Effector memory CD8-positive, alpha-beta T cell (primary cell): Measurements from ENCODE around the gene CNGB1.
"Not testable (repeated sequence)": the region's sequence is repeated elsewhere in the genome, so short reads cannot be mapped to it uniquely, and the experiment has no call there.

Experiments
- ATAC-seq: fragments of 150-1000 bp; cut with Tn5 transposase; replicated peaks from 2 replicates; pipeline ENCODE4 v1.10.0; 2021; ENCODE audit warnings: mild to moderate bottlenecking, moderate library complexity
- DNase-seq, 3 experiments: peaks; one replicate each; pipeline ENCODE4 v3.0.0; 2021
- H3K27ac Mint-ChIP-seq, 2 donors: one replicate each; pipeline ENCODE4 v1.8.0; 2022; ENCODE audit warnings: mild to moderate bottlenecking in 2 of 2, mixed read lengths in 2 of 2, moderate library complexity in 2 of 2
- H3K27me3 Mint-ChIP-seq, 2 donors: one replicate each; pipeline ENCODE4 v1.8.0; 2022; ENCODE audit warnings: mixed read lengths in 2 of 2
- H3K36me3 Mint-ChIP-seq: one replicate; pipeline ENCODE4 v1.8.0; 2022; ENCODE audit warnings: mild to moderate bottlenecking, moderate library complexity, mixed read lengths; ENCODE audit not compliant: insufficient read depth
- H3K4me1 Mint-ChIP-seq, 2 donors: one replicate each; pipeline ENCODE4 v1.8.0; 2022; ENCODE audit warnings: low read depth in 2 of 2, mixed read lengths in 2 of 2
- H3K4me3 Mint-ChIP-seq, 2 donors: one replicate each; pipeline ENCODE4 v1.8.0; 2022; ENCODE audit warnings: mild to moderate bottlenecking in 2 of 2, mixed read lengths in 2 of 2, moderate library complexity in 2 of 2
- H3K9me3 Mint-ChIP-seq, 2 donors: one replicate each; pipeline ENCODE4 v1.8.0; 2022; ENCODE audit warnings: mixed read lengths in 2 of 2

The CNGB1 gene

GRCh38 chr16:57865746-57866528 lies 105.0 kb downstream of the CNGB1 start:
- Mint-ChIP-seq H3K9me3 (no peaks in the 10 kb centered on the region), H3K36me3 (no peaks in the 10 kb centered on the region), H3K4me3 (no peak overlapping the region), H3K27ac (no peak overlapping the region), H3K27me3 (peaks cover 11 to 27% of the 10 kb centered on the region in 2 donors), H3K4me1 (no peaks in the 10 kb centered on the region)
- no peak for ATAC-seq
- no peak for DNase-seq

- DNase-seq: no peak
- ATAC-seq: no peak
- Mint-ChIP-seq H3K27me3 (peaks cover 14 to 16% of the 10 kb centered on the region in 2 donors), H3K4me1 (no peaks in the 10 kb centered on the region), H3K4me3 (no peak overlapping the region), H3K27ac (no peak overlapping the region), H3K9me3 (no peaks in the 10 kb centered on the region), H3K36me3 (no peaks in the 10 kb centered on the region)
Measured at GRCh38 chr16:57863434-57864160, 107.3 kb downstream of the CNGB1 start.

GRCh38 chr16:57862698-57863433 lies 108.1 kb downstream of the CNGB1 start:
- DNase-seq: no peak
- H3K4me3 Mint-ChIP-seq: no peak overlapping the region
- no peak for ATAC-seq
- H3K27me3 Mint-ChIP-seq: peaks cover 16 to 20% of the 10 kb centered on the region in 2 donors
- no peak overlapping the region for H3K27ac Mint-ChIP-seq
- H3K4me1 Mint-ChIP-seq: no peaks in the 10 kb centered on the region
- no peaks in the 10 kb centered on the region for H3K36me3 Mint-ChIP-seq
- H3K9me3 Mint-ChIP-seq: no peaks in the 10 kb centered on the region

GRCh38 chr16:57859331-57859730 lies 111.6 kb downstream of the CNGB1 start:
- ATAC-seq (no peak), DNase-seq (no peak)
- H3K36me3 Mint-ChIP-seq: no peaks in the 10 kb centered on the region
- H3K9me3 Mint-ChIP-seq: no peaks in the 10 kb centered on the region
- H3K27me3 Mint-ChIP-seq: peaks cover 20 to 24% of the 10 kb centered on the region in 2 donors
- no peak overlapping the region for H3K4me3 Mint-ChIP-seq
- H3K27ac Mint-ChIP-seq: no peak overlapping the region
- H3K4me1 Mint-ChIP-seq: no peaks in the 10 kb centered on the region

- H3K27ac Mint-ChIP-seq: no peak overlapping the region
- H3K4me3 Mint-ChIP-seq: no peak overlapping the region
- no peaks in the 10 kb centered on the region for H3K4me1 Mint-ChIP-seq
- no peaks in the 10 kb centered on the region for H3K36me3 Mint-ChIP-seq
- H3K9me3 Mint-ChIP-seq: no peaks in the 10 kb centered on the region
- peaks cover 20 to 24% of the 10 kb centered on the region in 2 donors for H3K27me3 Mint-ChIP-seq
- no peak for DNase-seq
- ATAC-seq: no peak
Measured at GRCh38 chr16:57858635-57859034, 112.3 kb downstream of the CNGB1 start.

- H3K9me3 Mint-ChIP-seq, H3K27ac Mint-ChIP-seq, H3K36me3 Mint-ChIP-seq, H3K4me3 Mint-ChIP-seq, ATAC-seq, H3K4me1 Mint-ChIP-seq, DNase-seq: not testable (repeated sequence)
- peaks cover 14 to 24% of the 10 kb centered on the region in 2 donors for H3K27me3 Mint-ChIP-seq
Measured at GRCh38 chr16:57857991-57858390, 112.9 kb downstream of the CNGB1 start.

- Mint-ChIP-seq H3K4me3 (no peak overlapping the region), H3K36me3 (no peaks in the 10 kb centered on the region), H3K9me3 (no peaks in the 10 kb centered on the region), H3K27ac (peak overlapping the region in 1 of 2 donors; percentile 73), H3K27me3 (peaks cover 7 to 29% of the 10 kb centered on the region in 2 donors), H3K4me1 (no peaks in the 10 kb centered on the region)
- DNase-seq: no peak
- ATAC-seq: no peak
Measured at GRCh38 chr16:57855188-57855587, 115.7 kb downstream of the CNGB1 start.

GRCh38 chr16:57852189-57852588 lies 118.7 kb downstream of the CNGB1 start:
- peaks cover 0 to 18% of the 10 kb centered on the region in 2 donors for H3K27me3 Mint-ChIP-seq
- no peaks in the 10 kb centered on the region for H3K36me3 Mint-ChIP-seq
- DNase-seq (no peak), ATAC-seq (no peak)
- H3K4me1 Mint-ChIP-seq: no peaks in the 10 kb centered on the region
- H3K4me3 Mint-ChIP-seq: no peak overlapping the region
- no peaks in the 10 kb centered on the region for H3K9me3 Mint-ChIP-seq
- no peak overlapping the region for H3K27ac Mint-ChIP-seq

- Mint-ChIP-seq H3K4me1 (peaks cover 0 to 4% of the 10 kb centered on the region in 2 donors), H3K27ac (no peak overlapping the region), H3K9me3 (no peaks in the 10 kb centered on the region), H3K36me3 (peaks cover 4% of the 10 kb centered on the region), H3K4me3 (no peak overlapping the region), H3K27me3 (peaks cover 0 to 16% of the 10 kb centered on the region in 2 donors)
- ATAC-seq (no peak), DNase-seq (no peak)
Measured at GRCh38 chr16:57848181-57848580, 122.7 kb downstream of the CNGB1 start.

GRCh38 chr16:57846931-57847330 lies 124.0 kb downstream of the CNGB1 start:
- peak overlapping the region in 1 of 2 donors; percentile 13 for H3K27ac Mint-ChIP-seq
- not testable (repeated sequence) for H3K4me1 Mint-ChIP-seq, H3K4me3 Mint-ChIP-seq, H3K36me3 Mint-ChIP-seq, H3K9me3 Mint-ChIP-seq, ATAC-seq, DNase-seq, H3K27me3 Mint-ChIP-seq

GRCh38 chr16:57846078-57846697 lies 124.7 kb downstream of the CNGB1 start:
- H3K36me3 Mint-ChIP-seq: peaks cover 4% of the 10 kb centered on the region
- H3K27me3 Mint-ChIP-seq: peaks cover 0 to 5% of the 10 kb centered on the region in 2 donors
- ATAC-seq (no peak), DNase-seq (no peak)
- no peak overlapping the region for H3K4me3 Mint-ChIP-seq
- H3K9me3 Mint-ChIP-seq: no peaks in the 10 kb centered on the region
- H3K27ac Mint-ChIP-seq: peak overlapping the region in 1 of 2 donors; percentile 13
- H3K4me1 Mint-ChIP-seq: peaks cover 0 to 4% of the 10 kb centered on the region in 2 donors

- peaks cover 4% of the 10 kb centered on the region for H3K36me3 Mint-ChIP-seq
- ATAC-seq: no peak
- no peak for DNase-seq
- H3K9me3 Mint-ChIP-seq: no peaks in the 10 kb centered on the region
- no peak overlapping the region for H3K27ac Mint-ChIP-seq
- peaks cover 0 to 5% of the 10 kb centered on the region in 2 donors for H3K27me3 Mint-ChIP-seq
- H3K4me1 Mint-ChIP-seq: peaks cover 0 to 4% of the 10 kb centered on the region in 2 donors
- H3K4me3 Mint-ChIP-seq: no peak overlapping the region
Measured at GRCh38 chr16:57845115-57845514, 125.8 kb downstream of the CNGB1 start.

- Mint-ChIP-seq H3K27me3 (peaks cover 0 to 11% of the 10 kb centered on the region in 2 donors), H3K4me1 (peaks cover 0 to 4% of the 10 kb centered on the region in 2 donors), H3K9me3 (no peaks in the 10 kb centered on the region), H3K4me3 (no peak overlapping the region), H3K27ac (no peak overlapping the region), H3K36me3 (peaks cover 4% of the 10 kb centered on the region)
- ATAC-seq (no peak), DNase-seq (no peak)
Measured at GRCh38 chr16:57844416-57845030, 126.4 kb downstream of the CNGB1 start.
